H9 (cell line): Measurements from ENCODE around the gene MRPL1. TPM values are rescaled to one million over a fixed set of nuclear protein-coding genes. Genes with fewer than 3 reads are reported as not detected.

Experiments used
- DNase-seq: peaks from one replicate; pipeline ENCODE4 v3.0.0-alpha.2; 2017
- H2AFZ ChIP-seq: one replicate; pipeline ENCODE4 v1.6.1; 2013; ENCODE audit warnings: mild to moderate bottlenecking, low read length, control low read depth, moderate library complexity
- H2AK5ac ChIP-seq: 2 replicates; pipeline ENCODE4 v1.6.1; 2013; ENCODE audit warnings: low read length, control low read depth, mixed read lengths; ENCODE audit not compliant: insufficient read length
- H2BK120ac ChIP-seq: one replicate; pipeline ENCODE4 v1.6.1; 2013; ENCODE audit warnings: low read depth, mild to moderate bottlenecking, low read length, control low read depth, inconsistent platforms; ENCODE audit not compliant: poor library complexity, severe bottlenecking
- H2BK12ac ChIP-seq: 2 replicates; pipeline ENCODE4 v1.6.1; 2013; ENCODE audit warnings: low read length, control low read depth, mixed read lengths, low read depth; ENCODE audit not compliant: insufficient read length
- H2BK15ac ChIP-seq: 2 replicates; pipeline ENCODE4 v1.6.1; 2013; ENCODE audit warnings: low read depth, low read length, control low read depth
- H2BK20ac ChIP-seq: one replicate; pipeline ENCODE4 v1.6.1; 2013; ENCODE audit warnings: low read depth, mild to moderate bottlenecking, low read length, control low read depth, inconsistent platforms; ENCODE audit not compliant: poor library complexity, severe bottlenecking
- H2BK5ac ChIP-seq: 2 replicates; pipeline ENCODE4 v1.6.1; 2013; ENCODE audit warnings: low read length, control low read depth, mixed read lengths; ENCODE audit not compliant: insufficient read length
- H3K14ac ChIP-seq: 2 replicates; pipeline ENCODE4 v1.6.1; 2013; ENCODE audit warnings: low read length, control low read depth; ENCODE audit not compliant: insufficient read depth
- H3K18ac ChIP-seq: 2 replicates; pipeline ENCODE4 v1.6.1; 2013; ENCODE audit warnings: low read depth, mild to moderate bottlenecking, mixed read lengths, low read length, control low read depth; ENCODE audit not compliant: insufficient read length
- H3K23ac ChIP-seq: 2 replicates; pipeline ENCODE4 v1.6.1; 2013; ENCODE audit warnings: low read length, control low read depth, mixed read lengths, low read depth; ENCODE audit not compliant: insufficient read length
- H3K23me2 ChIP-seq: 2 replicates; pipeline ENCODE4 v1.6.1; 2013; ENCODE audit warnings: low read depth, mild to moderate bottlenecking, mixed read lengths, low read length, control low read depth; ENCODE audit not compliant: insufficient read length, poor library complexity, severe bottlenecking
- H3K27ac ChIP-seq: 2 replicates; pipeline ENCODE4 v1.5.1; 2013; ENCODE audit warnings: low read length, control low read depth, mixed read lengths, low read depth; ENCODE audit not compliant: insufficient read length
- H3K27me3 ChIP-seq: 2 replicates; pipeline ENCODE4 v1.6.1; 2013; ENCODE audit warnings: low read length, control low read depth, inconsistent platforms; ENCODE audit not compliant: insufficient read depth
- H3K4ac ChIP-seq: 2 replicates; pipeline ENCODE4 v1.6.1; 2013; ENCODE audit warnings: low read depth, mild to moderate bottlenecking, control low read depth, inconsistent platforms, low read length, moderate library complexity
- H3K4me1 ChIP-seq: 2 replicates; pipeline ENCODE4 v1.6.1; 2013; ENCODE audit warnings: low read length, control low read depth, inconsistent platforms; ENCODE audit not compliant: insufficient read depth
- H3K4me2 ChIP-seq: 2 replicates; pipeline ENCODE4 v1.6.1; 2013; ENCODE audit warnings: low read length, control low read depth, mixed read lengths; ENCODE audit not compliant: insufficient read length, insufficient read depth
- H3K56ac ChIP-seq: 2 replicates; pipeline ENCODE4 v1.6.1; 2013; ENCODE audit warnings: low read depth, mild to moderate bottlenecking, mixed read lengths, low read length, control low read depth; ENCODE audit not compliant: insufficient read length
- H3K79me1 ChIP-seq: 2 replicates; pipeline ENCODE4 v1.6.1; 2013; ENCODE audit warnings: low read depth, mild to moderate bottlenecking, moderate library complexity, low read length, control low read depth, inconsistent platforms; ENCODE audit not compliant: insufficient read depth, poor library complexity, severe bottlenecking
- H3K79me2 ChIP-seq: 2 replicates; pipeline ENCODE4 v1.6.1; 2013; ENCODE audit warnings: low read length, control low read depth, inconsistent platforms; ENCODE audit not compliant: insufficient read depth
- H3K9ac ChIP-seq: 2 replicates; pipeline ENCODE4 v1.6.1; 2013; ENCODE audit warnings: low read length, control low read depth, mixed read lengths; ENCODE audit not compliant: insufficient read length; ENCODE audit errors: extremely low read depth
- H3K9me3 ChIP-seq: one replicate; pipeline ENCODE4 v1.6.1; 2013; ENCODE audit warnings: low read depth, low read length, inconsistent platforms; ENCODE audit not compliant: control insufficient read depth
- H3T11ph ChIP-seq: one replicate; pipeline ENCODE4 v1.6.1; 2013; ENCODE audit warnings: mild to moderate bottlenecking, low read length, control low read depth, inconsistent platforms
- H4K20me1 ChIP-seq: one replicate; pipeline ENCODE4 v1.6.1; 2013; ENCODE audit not compliant: control insufficient read depth, insufficient read length, insufficient read depth
- H4K5ac ChIP-seq: 2 replicates; pipeline ENCODE4 v1.6.1; 2013; ENCODE audit warnings: low read depth, mild to moderate bottlenecking, mixed read lengths, low read length, control low read depth; ENCODE audit not compliant: insufficient read length
- H4K8ac ChIP-seq: replicated peaks from 2 replicates; pipeline ENCODE4 v1.6.1; 2013; ENCODE audit warnings: low read length, control low read depth, mixed read lengths, low read depth; ENCODE audit not compliant: insufficient read length
- H4K91ac ChIP-seq: 2 replicates; pipeline ENCODE4 v1.6.1; 2013; ENCODE audit warnings: low read depth, mild to moderate bottlenecking, moderate library complexity, mixed read lengths, low read length, control low read depth; ENCODE audit not compliant: insufficient read length
- H3K27ac Mint-ChIP-seq, 3 experiments: 2 replicates in 2 of 3; 3 replicates in 1 of 3; pipeline ENCODE4 v1.8.0; 2020 to 2021; ENCODE audit warnings: mixed read lengths in 3 of 3, mild to moderate bottlenecking in 1 of 3, moderate library complexity in 1 of 3
- H3K27me3 Mint-ChIP-seq: 2 replicates; pipeline ENCODE4 v1.8.0; 2021; ENCODE audit warnings: low read depth, mild to moderate bottlenecking, moderate library complexity, mixed read lengths
- H3K36me3 Mint-ChIP-seq, 3 experiments: 2 replicates in 2 of 3; 3 replicates in 1 of 3; pipeline ENCODE4 v1.8.0; 2020 to 2021; ENCODE audit warnings: low read depth in 3 of 3, mixed read lengths in 3 of 3; ENCODE audit not compliant: insufficient read depth in 1 of 3
- H3K4me1 Mint-ChIP-seq, 2 experiments: 2 replicates each; pipeline ENCODE4 v1.8.0; 2020; ENCODE audit warnings: mixed read lengths in 2 of 2
- H3K4me3 Mint-ChIP-seq, 2 experiments: 2 replicates in 1 of 2; 3 replicates in 1 of 2; pipeline ENCODE4 v1.8.0; 2020 to 2021; ENCODE audit warnings: mild to moderate bottlenecking in 2 of 2, mixed read lengths in 2 of 2, moderate library complexity in 1 of 2
- H3K9me3 Mint-ChIP-seq, 2 experiments: 2 replicates in 1 of 2; 3 replicates in 1 of 2; pipeline ENCODE4 v1.8.0; 2020; ENCODE audit warnings: mild to moderate bottlenecking in 2 of 2, mixed read lengths in 2 of 2, moderate library complexity in 1 of 2
- WGBS: extraction: QIAGEN DNeasy Blood & Tissue Kit; methylation state at CpG from one replicate; pipeline ENCODE4 v1.1.7; 2013; ENCODE audit warnings: missing lambda C conversion rate, low lambda C conversion rate, mixed read lengths; ENCODE audit not compliant: insufficient read length; ENCODE audit errors: extremely low coverage; 5-methylcytosine and 5-hydroxymethylcytosine counted together
- total RNA-seq: library from RNA; stranded (reverse); gene quantifications from 2 replicates; pipeline ENCODE4 v1.2.1, GENCODE V29; 2021
- TF ChIP-seq, protein P1 (sequence below): fragments of 200-600 bp; sonication (generic); conservative IDR thresholded peaks from 3 replicates; pipeline ENCODE4 v1.8.0; 2021; ENCODE audit warnings: antibody characterized with exemption, mild to moderate bottlenecking

Gene MRPL1
- total RNA-seq, 1 experiment from 2014 or later = 39.0 TPM

DNA sequence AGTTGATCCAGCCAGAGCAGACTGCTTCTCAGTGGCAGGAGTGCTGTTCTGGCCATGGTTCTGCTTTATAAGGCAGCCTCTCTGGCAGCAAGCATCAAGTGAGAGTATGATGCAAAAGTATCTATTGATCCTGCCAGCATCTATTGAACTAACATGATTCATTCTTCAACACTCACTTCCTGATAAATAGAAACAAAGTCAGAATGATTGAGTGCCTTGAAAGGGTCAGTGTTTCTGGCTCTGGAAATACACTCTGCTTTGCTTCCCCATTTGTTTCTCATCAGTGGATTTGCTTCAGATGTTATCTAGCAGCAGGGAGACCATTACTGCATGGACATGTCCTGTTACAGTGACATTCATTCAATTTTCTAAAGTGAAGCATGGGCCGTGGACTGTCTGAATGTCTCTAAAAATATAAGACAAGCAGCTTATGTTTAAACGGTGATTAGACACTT is 128.3 kb downstream of the MRPL1 start:
- no peak overlapping the region for H3K4ac ChIP-seq
- H3K27me3 ChIP-seq = no peaks in the 10 kb centered on the region
- TF ChIP-seq, protein P1, sequence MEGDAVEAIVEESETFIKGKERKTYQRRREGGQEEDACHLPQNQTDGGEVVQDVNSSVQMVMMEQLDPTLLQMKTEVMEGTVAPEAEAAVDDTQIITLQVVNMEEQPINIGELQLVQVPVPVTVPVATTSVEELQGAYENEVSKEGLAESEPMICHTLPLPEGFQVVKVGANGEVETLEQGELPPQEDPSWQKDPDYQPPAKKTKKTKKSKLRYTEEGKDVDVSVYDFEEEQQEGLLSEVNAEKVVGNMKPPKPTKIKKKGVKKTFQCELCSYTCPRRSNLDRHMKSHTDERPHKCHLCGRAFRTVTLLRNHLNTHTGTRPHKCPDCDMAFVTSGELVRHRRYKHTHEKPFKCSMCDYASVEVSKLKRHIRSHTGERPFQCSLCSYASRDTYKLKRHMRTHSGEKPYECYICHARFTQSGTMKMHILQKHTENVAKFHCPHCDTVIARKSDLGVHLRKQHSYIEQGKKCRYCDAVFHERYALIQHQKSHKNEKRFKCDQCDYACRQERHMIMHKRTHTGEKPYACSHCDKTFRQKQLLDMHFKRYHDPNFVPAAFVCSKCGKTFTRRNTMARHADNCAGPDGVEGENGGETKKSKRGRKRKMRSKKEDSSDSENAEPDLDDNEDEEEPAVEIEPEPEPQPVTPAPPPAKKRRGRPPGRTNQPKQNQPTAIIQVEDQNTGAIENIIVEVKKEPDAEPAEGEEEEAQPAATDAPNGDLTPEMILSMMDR = no peak
- no peak overlapping the region for H3K23ac ChIP-seq
- peaks cover 3% of the 10 kb centered on the region for H3K4me1 ChIP-seq
- H3K79me1 ChIP-seq = no peaks in the 10 kb centered on the region
- H3K4me1 Mint-ChIP-seq = peaks cover 19 to 29% of the 10 kb centered on the region in 2 experiments
- H3K27me3 Mint-ChIP-seq = no peaks in the 10 kb centered on the region; the same call in 1 of the 2 replicates
- H2AK5ac ChIP-seq = no peak overlapping the region
- no peak overlapping the region for H2BK5ac ChIP-seq
- no peak overlapping the region for H3T11ph ChIP-seq
- H3K79me2 ChIP-seq = no peaks in the 10 kb centered on the region
- no peak overlapping the region for H4K8ac ChIP-seq
- no peak overlapping the region for H2AFZ ChIP-seq
- H3K56ac ChIP-seq = no peak overlapping the region
- DNase-seq = no peak
- no peak overlapping the region for H3K27ac Mint-ChIP-seq
- no peak overlapping the region for H3K9ac ChIP-seq
- H2BK12ac ChIP-seq = no peak overlapping the region
- no peak overlapping the region for H4K91ac ChIP-seq
- H2BK120ac ChIP-seq = no peak overlapping the region
- no peaks in the 10 kb centered on the region for H3K36me3 Mint-ChIP-seq
- H3K9me3 ChIP-seq = no peaks in the 10 kb centered on the region
- H3K4me3 Mint-ChIP-seq = no peak overlapping the region
- no peak overlapping the region for H3K18ac ChIP-seq
- no peak overlapping the region for H3K14ac ChIP-seq
- no peaks in the 10 kb centered on the region for H4K20me1 ChIP-seq
- no peak overlapping the region for H3K27ac ChIP-seq
- H2BK20ac ChIP-seq = no peak overlapping the region
- no peak overlapping the region for H3K4me2 ChIP-seq
- no peaks in the 10 kb centered on the region for H3K23me2 ChIP-seq
- WGBS = no CpG with 5 or more reads among the region's 2 CpGs
- no peaks in the 10 kb centered on the region; a peak in 1 of 5 replicates for H3K9me3 Mint-ChIP-seq
- no peak overlapping the region for H4K5ac ChIP-seq
- H2BK15ac ChIP-seq = no peak overlapping the region
